Right atrium auricular region (tissue), 2 donors: ENCODE data around the gene SPATA17. TPM values are rescaled to one million over a fixed set of nuclear protein-coding genes. Genes with fewer than 3 reads are reported as not detected.

Source experiments
- DNase-seq: peaks from one replicate; pipeline ENCODE4 v3.0.0-alpha.2; 2019; ENCODE audit warnings: low spot score
- H3K27ac ChIP-seq, 2 donors: fragments of 200-600 bp; sonication (generic); 1 replicate in 1 of 2; 2 replicates in 1 of 2; pipeline ENCODE4 v1.5.1; 2016 to 2019
- H3K27me3 ChIP-seq, 2 donors: fragments of 200-600 bp; sonication (generic); one replicate each; pipeline versions ENCODE4 v1.5.1 to v1.6.0; 2017 to 2019
- H3K36me3 ChIP-seq: fragments of 200-600 bp; sonication (generic); one replicate; pipeline ENCODE4 v1.5.1; 2016
- H3K4me1 ChIP-seq, 2 donors: fragments of 200-600 bp; sonication (generic); one replicate each; pipeline versions ENCODE4 v1.5.1 to v1.6.0; 2017 to 2019
- H3K4me3 ChIP-seq, 2 donors: fragments of 200-600 bp; sonication (generic); 1 replicate in 1 of 2; 2 replicates in 1 of 2; pipeline ENCODE4 v1.5.1; 2017 to 2019; ENCODE audit warnings: mild to moderate bottlenecking in 1 of 2, moderate library complexity in 1 of 2
- H3K9me3 ChIP-seq, 2 donors: fragments of 200-600 bp; sonication (generic); one replicate each; pipeline ENCODE4 v1.5.1; 2019
- CTCF ChIP-seq, 2 donors: fragments of 200-600 bp; sonication (generic); IDR thresholded peaks; one replicate each; pipeline ENCODE4 v1.5.1; 2019; ENCODE audit warnings: antibody characterized with exemption in 2 of 2
- total RNA-seq, 2 donors: library from RNA; depleted of rRNA; stranded (reverse); fragments of >200 nt; gene quantifications; one replicate each; pipeline ENCODE4 v1.1.0, GENCODE V29; 2016

Gene SPATA17
- total RNA-seq, 2 donors from 2014 or later = 0.41 to 3.0 TPM

GRCh38 chr1:217919683-217920388 is 288.7 kb downstream of the SPATA17 start:
- Histone ChIP-seq H3K9me3 (no peaks in the 10 kb centered on the region), H3K27me3 (no peaks in the 10 kb centered on the region), H3K36me3 (no peaks in the 10 kb centered on the region), H3K27ac (no peak overlapping the region), H3K4me1 (no peaks in the 10 kb centered on the region), H3K4me3 (no peak overlapping the region)
- TF ChIP-seq CTCF (IDR thresholded peaks at IDR 0.05) = no peak
- no peak for DNase-seq

Other genes with a start within 250 kb of the SPATA17 start
- 1 to 10 TPM; 7.9 to 8.5 TPM for gene GPATCH2, start 254 bp upstream of the SPATA17 start, total RNA-seq